HPDE6-E6E7 (cell line): ENCODE results near the gene MRFAP1L1.
A peak's percentile ranks its signal among the peaks of the same experiment; 100 is the strongest.

ENCODE experiments used
- DNase-seq: peaks from one replicate; pipeline ENCODE4 v3.0.0; 2011; ENCODE audit warnings: missing footprints; ENCODE audit errors: extremely low spot score

Gene MRFAP1L1

DNA sequence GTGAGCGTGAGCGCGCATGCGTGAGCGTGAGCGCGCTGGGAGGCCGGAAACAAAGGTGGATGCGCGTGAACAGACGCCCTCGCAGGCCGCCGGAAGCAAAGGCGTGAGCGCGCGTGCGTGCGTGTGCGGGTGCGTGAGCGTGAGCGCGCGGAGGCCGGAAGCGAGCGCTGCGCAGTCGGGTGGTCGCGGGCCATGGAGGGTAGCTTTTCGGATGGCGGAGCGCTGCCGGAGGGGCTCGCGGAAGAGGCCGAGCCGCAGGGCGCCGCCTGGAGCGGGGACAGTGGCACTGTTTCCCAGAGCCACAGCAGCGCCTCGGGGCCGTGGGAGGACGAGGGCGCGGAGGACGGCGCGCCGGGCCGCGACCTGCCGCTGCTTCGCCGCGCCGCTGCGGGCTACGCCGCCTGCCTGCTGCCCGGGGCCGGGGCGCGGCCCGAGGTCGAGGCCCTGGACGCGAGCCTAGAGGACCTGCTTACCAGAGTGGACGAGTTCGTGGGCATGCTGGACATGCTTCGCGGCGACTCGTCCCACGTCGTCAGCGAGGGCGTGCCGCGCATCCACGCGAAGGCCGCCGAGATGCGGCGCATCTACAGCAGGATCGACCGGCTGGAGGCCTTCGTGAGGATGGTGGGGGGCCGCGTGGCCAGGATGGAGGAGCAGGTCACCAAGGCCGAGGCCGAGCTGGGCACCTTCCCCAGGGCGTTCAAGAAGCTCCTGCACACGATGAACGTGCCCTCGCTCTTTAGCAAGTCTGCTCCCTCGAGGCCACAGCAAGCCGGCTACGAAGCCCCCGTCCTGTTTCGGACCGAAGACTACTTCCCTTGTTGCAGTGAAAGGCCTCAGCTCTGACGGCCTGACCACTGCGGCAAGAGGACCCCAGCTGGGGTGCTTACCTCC, 6.6 kb upstream of the MRFAP1L1 start, which contains the start of gene BLOC1S4:
BLOC1S4 (plus strand) TSS at position 157 of the 894 bp plus-strand sequence; CDS start at position 193, 36 bp downstream.
- peak; percentile 73 for DNase-seq

DNA sequence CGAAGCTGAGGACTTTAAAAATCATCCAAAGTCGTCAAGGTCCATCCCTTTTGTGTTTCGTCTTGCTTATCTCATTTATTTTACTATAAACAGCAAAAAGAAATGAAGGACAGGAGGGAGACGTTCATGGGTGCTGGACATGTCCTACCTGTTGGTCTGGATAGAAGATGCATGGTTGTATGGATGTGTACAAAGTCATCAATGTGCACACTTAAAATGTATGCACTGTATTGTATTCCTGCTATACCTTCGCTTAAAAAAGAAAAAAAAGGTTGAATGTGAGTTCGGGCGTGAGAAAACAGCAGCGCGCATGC, 6.0 kb upstream of the MRFAP1L1 start:
- DNase-seq, result no peak

DNA sequence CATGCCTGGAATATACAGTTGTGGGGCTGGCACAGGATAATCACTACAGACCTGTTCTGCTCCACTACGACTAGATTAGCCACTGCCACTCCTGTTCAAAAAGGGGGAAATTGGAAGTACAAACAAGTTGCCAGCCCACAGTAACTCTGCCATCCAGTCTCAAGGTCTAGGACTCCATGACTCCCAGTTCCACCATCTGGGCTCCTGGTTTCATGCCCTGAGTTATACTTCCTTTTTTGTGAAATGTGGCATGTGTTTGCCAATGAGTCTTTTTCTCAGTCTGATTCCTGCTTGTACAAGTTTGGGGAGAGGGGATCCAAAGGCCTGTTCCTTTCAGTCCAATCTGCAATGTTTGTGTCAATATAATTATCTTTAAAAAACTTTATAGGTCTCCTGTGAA, 5.3 kb upstream of the MRFAP1L1 start:
- DNase-seq, result no peak

DNA sequence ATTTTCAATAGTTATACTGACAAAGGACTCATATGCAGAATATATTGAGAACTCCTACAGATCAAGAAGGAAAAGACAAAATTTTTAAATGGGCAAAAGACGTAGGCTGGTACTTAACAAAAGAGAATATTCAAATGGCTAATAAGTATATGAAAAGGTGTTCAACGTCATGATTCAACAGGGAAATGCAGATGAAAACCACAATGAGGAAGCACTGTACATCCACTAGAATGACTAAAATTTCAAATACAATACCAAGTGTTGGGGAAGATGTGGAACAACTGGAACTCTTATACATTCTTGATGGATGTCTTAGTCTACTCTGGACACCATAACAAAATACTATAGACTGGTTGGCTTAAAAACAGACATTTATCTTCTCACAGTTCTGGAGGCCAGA, 1.3 kb upstream of the MRFAP1L1 start:
- DNase-seq, result no peak

DNA sequence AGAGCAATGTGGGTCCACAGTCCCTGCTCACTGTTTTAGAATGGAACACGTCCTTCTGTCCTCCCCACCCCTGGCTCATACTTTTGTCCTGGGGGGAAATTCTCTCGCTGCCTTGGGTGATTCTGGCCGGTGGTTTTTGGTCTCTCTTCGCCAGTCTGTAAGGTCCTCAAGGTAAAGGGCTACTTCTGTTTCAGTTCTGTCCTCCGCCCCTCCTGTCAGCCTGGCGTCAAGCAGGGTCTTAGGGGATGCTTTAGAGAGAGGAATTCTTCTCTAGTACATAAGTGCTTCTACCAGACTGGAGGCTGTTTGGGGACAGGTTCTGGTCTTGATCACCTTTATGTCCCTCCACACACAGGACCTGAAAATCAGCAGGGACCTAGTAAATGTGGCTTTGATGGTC, 617 bp upstream of the MRFAP1L1 start:
- DNase-seq, result no peak

DNA sequence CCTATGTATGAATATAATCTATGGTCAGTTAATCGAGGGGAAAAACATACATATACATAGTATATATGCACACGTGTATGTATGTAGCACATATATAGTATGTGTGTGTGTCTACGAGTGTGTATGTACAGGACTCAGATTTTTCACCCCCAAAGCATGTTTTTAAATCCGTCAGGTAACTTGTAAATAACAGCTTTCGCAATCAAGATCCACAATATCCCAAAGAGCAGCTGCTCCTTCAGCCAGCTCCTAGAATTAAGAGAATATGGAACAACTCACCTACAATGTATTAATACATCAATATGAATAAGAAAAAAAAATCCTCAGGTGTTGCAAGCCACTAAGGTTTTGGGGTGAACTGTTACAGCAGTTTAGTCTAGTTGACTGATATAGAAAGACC, 3.5 kb downstream of the MRFAP1L1 start:
- no peak for DNase-seq

DNA sequence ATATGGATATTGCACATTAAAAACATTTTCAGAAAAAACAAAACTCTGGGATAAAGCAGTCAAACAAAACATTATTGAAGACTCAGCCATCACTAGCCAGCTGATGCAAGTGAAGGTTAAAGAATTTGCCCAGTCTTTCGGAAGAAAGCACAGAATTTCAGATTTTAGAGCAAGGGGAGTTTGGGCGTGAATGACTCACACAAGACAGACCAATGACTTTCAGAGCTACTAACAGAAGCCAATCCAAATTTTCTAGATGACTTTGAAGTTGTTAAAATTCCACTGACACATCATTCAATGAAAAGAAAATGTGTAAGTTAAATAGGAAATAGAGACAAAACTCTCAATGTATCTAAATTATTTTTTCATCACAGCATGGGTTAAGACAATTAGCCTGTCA, 4.0 kb downstream of the MRFAP1L1 start:
- DNase-seq, result no peak

DNA sequence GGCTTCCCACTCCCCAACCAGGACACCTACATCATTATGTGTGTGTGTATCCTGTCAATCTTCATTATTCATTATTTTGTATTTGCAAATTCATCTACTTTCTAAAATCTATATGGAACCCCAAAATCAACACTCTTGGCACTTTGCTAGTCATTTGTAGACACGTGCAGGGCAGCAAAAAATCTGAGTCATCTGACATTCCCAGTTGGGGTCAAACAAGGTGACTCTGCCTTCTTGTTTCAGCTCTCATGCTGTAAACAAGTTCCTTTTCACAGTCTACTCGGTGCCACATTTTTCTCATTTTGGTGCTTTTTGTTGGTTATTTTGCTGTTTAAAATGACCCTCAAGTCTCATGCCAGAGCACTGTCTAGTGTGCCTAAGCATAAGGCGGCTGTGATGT, 5.9 kb downstream of the MRFAP1L1 start:
- no peak for DNase-seq

DNA sequence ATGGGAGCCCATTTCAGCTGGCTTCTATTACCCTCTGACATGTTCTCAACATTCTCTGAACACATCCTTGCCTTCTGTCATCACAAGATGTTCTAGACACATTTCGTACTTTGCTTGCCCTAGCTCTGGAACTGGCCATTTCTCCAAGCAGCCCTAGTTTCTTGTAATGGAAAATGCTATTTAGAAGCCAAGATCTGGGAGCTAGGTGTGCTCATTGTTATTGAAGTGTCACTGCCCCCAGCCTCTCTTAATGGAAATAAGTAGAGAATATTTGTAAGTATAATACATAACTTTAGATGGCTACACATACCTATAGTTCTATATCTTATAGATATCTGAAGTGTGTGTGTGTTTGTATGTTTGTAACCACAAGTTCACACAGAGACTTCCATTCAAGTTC, 6.9 kb downstream of the MRFAP1L1 start:
- DNase-seq, result no peak

DNA sequence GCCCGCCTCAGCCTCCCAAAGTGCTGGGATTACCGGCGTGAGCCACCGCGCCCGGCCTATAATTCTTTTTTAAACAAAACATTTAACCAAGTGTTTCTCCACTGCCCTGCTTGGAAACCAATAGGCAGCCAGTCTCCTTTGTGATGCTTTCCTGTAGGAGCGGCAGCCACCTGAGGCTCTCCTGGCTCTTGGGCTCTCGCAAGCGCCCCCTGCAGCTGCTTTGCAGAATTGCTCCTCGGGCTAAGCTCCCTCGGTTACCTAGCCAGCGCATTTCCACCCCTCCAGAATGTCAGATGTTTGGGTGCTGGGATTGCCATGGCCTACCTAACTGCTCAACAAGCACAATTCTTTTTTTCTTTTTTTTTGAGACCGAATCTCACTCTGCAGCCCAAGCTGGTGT, 8.3 kb downstream of the MRFAP1L1 start:
- no peak for DNase-seq

DNA sequence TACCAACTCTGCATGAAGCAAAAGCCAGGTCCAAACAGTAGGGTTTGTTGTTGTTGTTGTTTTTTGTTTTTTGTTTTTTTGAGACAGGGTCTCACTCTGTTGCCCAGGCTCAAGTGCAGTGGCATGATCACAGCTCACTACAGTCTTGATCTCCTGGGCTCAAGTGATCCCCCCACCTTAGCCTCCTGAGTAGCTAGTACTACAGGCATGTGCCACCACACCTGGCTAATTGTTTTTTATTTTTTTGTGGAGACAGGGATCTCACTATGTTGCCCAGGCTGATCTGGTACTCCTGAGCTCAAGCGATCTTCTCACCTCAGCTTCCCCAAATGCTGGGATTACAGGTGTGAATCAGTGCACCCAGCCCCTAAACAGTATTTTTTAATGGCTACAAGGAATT, 9.8 kb downstream of the MRFAP1L1 start:
- no peak for DNase-seq

DNA sequence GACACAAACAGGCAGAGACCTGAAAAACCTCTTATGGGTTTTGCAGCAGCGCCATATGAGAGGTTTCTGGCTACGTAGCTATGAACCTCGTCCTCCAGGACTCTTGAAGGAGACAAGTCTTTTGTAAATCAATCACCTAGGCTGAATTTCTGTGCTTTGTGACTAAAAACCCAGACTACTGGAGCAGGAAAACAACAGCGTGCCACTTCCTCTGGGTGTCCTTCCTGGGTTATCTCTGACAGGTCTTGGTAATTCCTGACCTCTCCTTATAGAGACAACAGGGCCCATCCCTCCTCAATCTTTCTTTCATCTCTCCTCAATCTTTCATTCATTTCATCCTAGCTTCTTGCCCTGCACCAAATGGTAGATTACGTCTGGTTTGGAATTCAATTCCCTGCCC, 10.3 kb downstream of the MRFAP1L1 start:
- DNase-seq, result no peak

DNA sequence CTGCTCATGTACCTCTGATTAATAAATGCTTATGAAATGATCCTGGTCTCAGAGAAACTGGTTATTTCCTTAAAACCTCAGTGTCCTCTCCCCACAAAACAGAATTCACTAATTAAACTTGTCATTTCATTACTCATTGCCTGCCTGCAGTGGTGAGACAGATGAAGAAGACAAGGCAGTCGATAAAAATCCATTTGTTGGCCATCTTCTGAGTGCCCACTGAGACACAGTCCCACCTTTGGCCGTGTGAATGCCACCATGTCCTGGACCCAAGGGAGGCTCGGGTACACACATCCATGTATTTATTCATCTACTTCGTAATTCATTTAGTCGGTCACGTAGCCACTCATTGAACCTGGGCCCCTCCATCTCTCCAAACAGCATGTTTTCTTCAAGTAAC, 12.5 kb downstream of the MRFAP1L1 start:
- DNase-seq, result no peak

DNA sequence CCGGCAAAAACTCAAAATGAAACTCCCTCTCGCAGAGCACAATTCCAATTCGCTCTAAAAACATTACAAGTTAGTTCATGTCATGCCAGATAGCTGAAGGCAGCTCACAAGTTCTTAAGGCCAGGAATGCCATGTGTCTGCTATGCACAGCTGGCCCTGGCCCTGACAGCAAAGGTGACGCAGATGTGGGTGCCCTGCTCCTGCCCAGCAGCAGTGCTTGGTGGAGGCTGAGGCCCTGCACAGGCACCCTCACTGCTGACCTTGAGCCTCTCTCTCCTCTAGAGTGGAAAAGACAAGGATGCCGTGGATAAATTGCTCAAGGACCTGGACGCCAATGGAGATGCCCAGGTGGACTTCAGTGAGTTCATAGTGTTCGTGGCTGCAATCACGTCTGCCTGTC, 13.1 kb downstream of the MRFAP1L1 start:
- no peak for DNase-seq

DNA sequence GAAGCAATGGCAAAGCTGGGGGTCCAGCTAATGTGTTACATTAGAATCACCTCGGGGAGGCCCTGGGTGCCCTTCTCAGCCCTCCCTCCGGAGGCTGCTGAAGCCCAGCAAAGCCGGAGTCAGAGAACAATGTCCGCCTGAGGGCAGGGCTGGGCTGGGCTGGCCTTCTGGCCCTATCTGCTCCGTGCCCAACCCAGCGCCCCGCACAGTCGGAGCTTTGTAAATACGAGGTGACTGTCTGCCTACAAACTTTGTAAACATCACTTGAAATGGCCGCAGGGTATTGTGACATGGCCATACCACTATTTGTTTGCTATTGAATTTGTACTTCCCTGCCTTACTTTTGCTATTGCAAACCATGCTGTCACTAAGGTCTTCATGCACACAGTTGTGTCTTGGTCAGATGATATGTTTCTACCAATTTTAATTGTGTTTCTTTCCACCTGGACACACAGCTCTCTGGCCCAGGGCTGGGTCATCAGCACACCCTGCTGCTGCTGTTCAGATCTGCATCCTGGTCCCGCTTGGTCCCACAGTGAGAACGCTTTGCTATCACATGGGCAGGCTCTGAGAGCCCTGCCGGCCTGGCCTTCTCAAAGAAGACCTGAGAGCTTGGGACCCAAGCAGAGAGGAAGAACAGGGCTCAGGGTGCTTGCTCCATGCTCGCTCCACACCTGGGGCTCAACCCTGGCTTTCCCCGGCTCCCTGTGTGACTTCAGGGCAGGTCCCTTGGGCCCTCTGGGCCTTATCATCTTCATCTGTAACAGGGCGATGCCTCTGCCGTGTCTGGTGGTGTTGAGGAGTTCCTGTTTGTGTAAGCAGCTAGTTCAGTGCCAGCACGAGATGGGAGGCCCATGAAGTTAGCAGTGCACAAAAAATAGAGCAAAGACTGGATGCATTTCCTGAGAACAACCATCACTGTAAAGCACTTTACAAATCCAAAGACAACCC, 13.7 kb downstream of the MRFAP1L1 start:
- DNase-seq, result no peak

DNA sequence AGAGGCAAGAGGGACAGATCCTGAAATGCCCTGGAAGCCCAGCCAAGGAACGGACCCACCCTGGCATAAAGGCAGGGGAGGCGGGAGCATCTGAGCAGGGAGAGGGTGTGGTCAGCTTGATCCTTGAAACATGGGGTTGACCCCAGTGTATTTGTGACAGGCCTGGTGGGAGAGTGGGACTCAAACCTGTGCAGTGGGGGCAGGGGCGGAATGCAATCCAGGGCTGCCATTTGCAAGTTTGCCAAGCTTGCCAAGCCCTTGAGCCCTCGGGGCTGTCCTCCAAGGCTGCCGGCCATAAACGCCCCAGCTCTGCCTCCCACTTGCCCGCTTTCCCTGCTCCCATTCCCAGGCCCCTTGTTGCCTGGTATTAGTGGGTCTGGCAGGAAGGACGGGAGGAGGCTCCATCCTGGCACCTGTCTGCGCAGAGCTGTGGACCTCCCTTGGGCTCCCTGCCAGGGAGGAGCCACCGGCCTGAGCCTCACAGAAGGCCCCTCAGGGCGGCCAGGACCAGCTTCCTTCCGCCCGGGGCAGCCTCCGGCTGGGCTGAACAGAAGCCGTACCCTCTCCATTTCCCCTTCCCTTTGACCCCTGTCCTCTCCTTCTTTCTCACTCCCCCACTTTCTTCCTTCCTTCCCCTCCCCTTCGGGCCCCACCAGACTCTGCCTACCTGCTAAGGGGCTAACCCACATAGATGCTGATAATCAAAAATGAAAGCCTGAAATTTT, 15.3 kb downstream of the MRFAP1L1 start:
- DNase-seq, result no peak

DNA sequence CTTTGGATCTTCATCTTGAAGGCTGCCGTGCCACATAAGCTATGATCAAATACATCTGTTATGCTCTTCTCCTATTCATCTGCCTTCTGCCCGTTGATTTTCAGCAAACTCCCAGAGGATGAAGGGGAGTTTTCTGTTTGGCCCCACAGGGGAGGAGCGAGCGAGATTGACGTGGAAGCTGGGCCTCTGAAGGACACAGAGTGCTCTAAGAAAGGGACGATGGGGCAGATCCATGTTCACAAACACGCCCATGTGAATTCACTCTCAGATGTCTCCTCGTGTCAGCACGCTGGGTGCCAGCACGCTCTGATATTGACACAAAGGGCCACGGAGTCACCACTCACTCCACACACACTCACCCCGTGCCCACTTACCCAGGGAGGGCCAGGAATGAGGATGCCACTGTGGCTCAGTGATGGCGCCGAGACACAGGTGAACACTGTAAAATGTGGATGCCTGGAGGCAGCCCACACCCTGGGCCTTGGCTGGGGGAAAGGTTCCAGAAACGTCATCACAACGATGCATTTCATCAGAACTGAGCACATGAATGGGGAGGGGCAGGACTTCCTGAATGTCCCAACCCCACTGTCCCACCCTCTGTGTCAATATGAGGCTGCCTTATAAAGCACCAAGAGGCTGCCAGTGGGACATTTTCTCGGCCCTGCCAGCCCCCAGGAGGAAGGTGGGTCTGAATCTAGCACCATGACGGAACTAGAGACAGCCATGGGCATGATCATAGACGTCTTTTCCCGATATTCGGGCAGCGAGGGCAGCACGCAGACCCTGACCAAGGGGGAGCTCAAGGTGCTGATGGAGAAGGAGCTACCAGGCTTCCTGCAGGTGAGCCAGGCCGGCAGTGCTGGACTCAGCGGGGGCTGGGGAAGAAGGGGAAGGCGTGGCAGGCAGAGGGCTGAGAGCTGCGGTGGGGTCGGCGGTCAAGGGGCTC, 16.2 kb downstream of the MRFAP1L1 start, which contains the start of gene S100P:
S100P (plus strand) TSS at position 648 of the 946 bp plus-strand sequence; CDS start at position 703, 55 bp downstream.
- no peak for DNase-seq

DNA sequence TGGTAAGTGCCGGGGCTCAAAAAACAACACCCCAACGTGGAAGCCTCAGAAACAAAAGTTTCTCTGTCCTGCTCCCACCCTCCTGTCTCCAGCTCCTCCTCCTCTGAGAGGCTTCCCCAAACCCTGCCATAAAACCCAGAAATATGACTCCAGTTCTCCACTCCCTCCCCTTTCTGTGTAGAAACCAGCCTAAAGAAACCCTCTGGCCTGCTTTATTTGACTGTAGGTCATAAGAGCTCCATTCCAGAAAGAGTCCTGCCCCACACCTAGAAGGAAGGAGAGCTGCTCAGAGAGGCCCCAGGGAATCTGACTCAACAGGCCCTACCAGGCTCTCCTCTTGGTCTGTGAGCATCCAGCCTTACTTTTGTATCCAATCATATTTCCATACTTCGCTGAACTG, 16.9 kb downstream of the MRFAP1L1 start:
- DNase-seq, result no peak

DNA sequence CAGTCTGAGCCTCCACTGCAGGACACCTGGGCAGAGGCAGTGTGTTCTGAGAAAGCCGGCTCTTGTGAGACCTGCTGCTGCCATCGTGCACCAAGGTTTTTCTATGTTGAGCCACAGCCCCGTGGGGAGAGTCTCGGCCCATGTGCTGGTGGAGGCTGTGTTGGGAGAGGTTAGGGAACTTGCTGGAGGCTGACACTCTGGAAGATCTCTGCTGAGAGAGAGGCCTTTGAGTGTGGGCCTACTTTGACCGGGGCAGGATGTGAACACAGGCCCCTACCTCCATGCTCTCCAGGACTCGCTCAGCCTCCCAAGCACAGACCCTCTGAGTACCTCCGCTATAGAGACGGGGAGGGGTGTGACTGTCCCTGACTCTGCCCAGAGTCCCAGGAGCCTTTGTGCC, 17.3 kb downstream of the MRFAP1L1 start:
- no peak for DNase-seq

DNA sequence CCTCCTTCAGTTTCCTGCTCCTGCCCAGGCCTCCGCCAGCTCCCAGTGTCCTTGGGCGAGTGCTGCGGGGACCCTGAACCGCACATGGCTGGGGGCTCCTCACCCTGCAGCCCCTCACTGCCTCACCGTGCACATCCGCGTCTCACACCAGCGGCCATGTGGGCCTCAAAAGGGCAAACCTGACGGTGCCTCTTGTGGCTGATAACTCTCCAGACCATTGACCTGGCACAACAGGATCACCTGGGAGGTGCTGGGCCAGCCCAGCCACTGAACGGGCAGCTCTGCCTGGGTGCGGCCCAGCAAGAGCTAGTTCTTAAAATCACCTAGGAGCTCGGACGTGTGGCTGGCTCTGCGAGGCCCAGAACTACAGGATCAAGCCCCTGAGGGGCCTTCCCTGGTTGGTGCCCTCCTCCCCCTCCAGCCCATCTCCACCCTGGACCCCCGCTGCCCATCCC, 20.1 kb downstream of the MRFAP1L1 start:
- no peak for DNase-seq
